Brain microvascular endothelial cell (primary cell): ENCODE results near the gene ENSA.
"Not testable (repeated sequence)": the region's sequence is repeated elsewhere in the genome, so short reads cannot be mapped to it uniquely, and the experiment has no call there.

ENCODE experiments used
- DNase-seq: peaks from one replicate; pipeline ENCODE4 v3.0.0-alpha.2; 2020
- H3K27ac ChIP-seq: fragments of 250-450 bp; sonication (Bioruptor Pico); 2 replicates; pipeline ENCODE4 v1.5.1; 2020; ENCODE audit warnings: mild to moderate bottlenecking, moderate library complexity
- H3K27me3 ChIP-seq: fragments of 250-450 bp; sonication (Bioruptor Pico); replicated peaks from 2 replicates; pipeline ENCODE4 v1.5.1; 2020; ENCODE audit warnings: mild to moderate bottlenecking
- H3K36me3 ChIP-seq: fragments of 250-450 bp; sonication (Bioruptor Pico); replicated peaks from 2 replicates; pipeline ENCODE4 v1.5.1; 2020; ENCODE audit warnings: mild to moderate bottlenecking
- H3K4me3 ChIP-seq: 2 replicates; pipeline ENCODE4 v1.5.1; 2011; ENCODE audit warnings: low read depth, mild to moderate bottlenecking, control low read depth, low read length, moderate library complexity
- in situ Hi-C: cut with HindIII; loops from 2 replicates; pipeline ENCODE4 v1.10.0; 2017; ENCODE audit warnings: low sequenced_read_pairs, low pct_ligation_motif_present
- TF ChIP-seq, protein P1 (sequence below): IDR thresholded peaks from 2 replicates; pipeline ENCODE4 v1.5.1; 2011; ENCODE audit warnings: low read depth, mild to moderate bottlenecking, moderate library complexity, low read length, control low read depth, inconsistent platforms; ENCODE audit errors: missing control alignments

The ENSA gene

DNA sequence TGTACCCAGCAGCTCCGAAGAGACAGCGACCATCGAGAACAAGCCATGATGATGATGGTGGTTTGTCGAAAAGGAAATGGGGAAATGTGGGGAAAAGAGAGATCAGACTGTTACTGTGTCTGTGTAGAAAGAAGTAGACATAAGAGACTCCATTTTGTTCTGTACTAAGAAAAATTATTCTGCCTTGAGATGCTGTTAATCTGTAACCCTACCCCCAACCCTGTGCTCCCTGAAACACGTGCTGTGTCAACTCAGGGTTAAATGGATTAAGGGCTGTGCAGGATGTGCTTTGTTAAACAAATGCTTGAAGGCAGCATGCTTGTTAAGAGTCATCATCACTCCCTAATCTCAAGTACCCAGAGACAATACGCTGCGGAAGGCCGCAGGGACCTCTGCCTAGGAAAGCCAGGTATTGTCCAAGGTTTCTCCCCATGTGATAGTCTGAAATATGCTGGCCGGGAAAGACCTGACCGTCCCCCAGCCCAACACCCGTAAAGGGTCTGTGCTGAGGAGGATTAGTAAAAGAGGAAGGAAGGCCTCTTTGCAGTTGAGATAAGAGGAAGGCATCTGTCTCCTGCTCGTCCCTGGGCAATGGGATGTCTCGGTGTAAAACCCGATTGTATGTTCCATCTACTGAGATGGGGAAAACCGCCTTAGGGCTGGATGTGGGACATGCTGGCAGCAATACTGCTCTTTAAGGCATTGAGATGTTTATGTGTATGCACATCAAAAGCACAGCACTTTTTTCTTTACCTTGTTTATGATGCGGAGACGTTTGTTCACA lies 5.6 kb upstream of the ENSA start:
- not testable (repeated sequence) for H3K36me3 ChIP-seq, H3K27me3 ChIP-seq, DNase-seq, H3K27ac ChIP-seq, H3K4me3 ChIP-seq
- in situ Hi-C loops = loop anchor here (25.0 kb wide), 1 partner anchor 177 kb away; the partner anchor contains the start of gene CTSK

DNA sequence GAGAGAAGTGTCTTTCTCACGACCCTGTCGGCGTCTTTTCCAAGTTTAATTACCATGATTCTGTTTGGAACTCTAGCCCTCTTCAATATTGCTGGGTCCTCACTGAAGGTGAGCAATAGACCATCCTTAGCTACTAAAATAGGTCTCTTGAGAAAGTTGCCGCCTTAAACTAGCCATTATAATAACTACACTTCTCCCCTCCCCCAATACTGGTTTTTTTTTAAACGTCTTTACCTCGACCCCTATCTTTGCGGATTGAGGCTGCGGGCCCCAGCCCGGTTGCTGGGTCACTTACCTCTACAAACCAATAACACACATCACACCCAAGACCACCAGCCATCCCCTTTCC lies 672 bp downstream of the ENSA start:
- Histone ChIP-seq H3K36me3 (peaks cover 26% of the 10 kb centered on the region), H3K4me3 (peak overlapping the region; percentile 84), H3K27ac (peak overlapping the region; percentile 92), H3K27me3 (no peaks in the 10 kb centered on the region)
- DNase-seq = no peak
- in situ Hi-C loops = loop anchor here (25.0 kb wide), 1 partner anchor 184 kb away; the partner anchor contains the start of gene CTSK
- TF ChIP-seq, protein P1, sequence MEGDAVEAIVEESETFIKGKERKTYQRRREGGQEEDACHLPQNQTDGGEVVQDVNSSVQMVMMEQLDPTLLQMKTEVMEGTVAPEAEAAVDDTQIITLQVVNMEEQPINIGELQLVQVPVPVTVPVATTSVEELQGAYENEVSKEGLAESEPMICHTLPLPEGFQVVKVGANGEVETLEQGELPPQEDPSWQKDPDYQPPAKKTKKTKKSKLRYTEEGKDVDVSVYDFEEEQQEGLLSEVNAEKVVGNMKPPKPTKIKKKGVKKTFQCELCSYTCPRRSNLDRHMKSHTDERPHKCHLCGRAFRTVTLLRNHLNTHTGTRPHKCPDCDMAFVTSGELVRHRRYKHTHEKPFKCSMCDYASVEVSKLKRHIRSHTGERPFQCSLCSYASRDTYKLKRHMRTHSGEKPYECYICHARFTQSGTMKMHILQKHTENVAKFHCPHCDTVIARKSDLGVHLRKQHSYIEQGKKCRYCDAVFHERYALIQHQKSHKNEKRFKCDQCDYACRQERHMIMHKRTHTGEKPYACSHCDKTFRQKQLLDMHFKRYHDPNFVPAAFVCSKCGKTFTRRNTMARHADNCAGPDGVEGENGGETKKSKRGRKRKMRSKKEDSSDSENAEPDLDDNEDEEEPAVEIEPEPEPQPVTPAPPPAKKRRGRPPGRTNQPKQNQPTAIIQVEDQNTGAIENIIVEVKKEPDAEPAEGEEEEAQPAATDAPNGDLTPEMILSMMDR = no peak

DNA sequence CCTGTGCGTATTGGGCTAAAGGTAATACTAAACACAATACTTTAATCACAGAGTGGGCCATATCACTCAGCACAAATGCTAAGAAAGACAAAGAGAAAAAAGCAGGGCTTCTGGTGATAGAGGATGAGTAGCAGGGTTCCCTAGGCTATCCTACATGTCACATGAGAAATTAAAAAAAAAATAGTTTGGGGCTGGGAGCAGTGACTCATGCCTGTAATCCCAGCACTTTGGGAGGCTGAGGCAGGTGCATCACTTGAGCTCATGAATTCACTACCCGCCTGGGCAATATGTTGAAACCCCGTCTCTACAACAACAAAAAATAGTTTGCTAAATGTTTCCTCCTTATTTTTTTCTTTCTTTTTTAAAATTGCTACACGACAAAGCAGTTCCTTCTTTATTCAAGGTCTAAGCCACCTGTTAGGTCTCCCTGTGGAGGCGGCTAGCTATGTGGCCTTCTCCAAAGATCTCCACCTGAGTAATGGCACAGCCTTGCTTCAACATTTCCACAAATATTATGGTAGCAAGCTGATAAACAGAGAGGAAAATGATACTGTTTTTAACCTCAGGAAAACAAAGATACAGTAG lies 1.5 kb downstream of the ENSA start:
- peaks cover 28% of the 10 kb centered on the region for H3K36me3 ChIP-seq
- TF ChIP-seq, protein P1 = no peak
- in situ Hi-C loops = loop anchor here (25.0 kb wide), 1 partner anchor 184 kb away; the partner anchor contains the start of gene CTSK
- DNase-seq = no peak
- no peak overlapping the region for H3K27ac ChIP-seq
- no peaks in the 10 kb centered on the region for H3K27me3 ChIP-seq
- H3K4me3 ChIP-seq = peak overlapping the region; percentile 84

DNA sequence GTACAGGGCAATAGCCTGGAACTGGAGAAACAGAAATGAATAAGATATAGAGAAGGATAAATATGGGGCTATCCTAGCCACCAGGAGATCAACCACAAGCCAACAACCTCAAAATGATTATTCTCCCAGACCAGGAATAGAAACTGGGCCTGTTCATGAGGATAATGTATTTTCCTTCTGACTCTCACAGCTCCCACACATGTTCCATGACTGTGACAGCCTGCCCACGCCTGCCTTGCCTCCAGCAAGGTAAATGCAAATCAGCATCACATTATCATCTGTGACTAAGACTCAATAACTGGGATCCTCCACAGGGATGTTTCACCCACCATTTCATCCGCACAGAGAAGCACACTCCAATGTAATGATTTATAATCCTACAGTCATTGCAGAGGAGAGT lies 3.3 kb downstream of the ENSA start:
- Histone ChIP-seq H3K36me3 (peaks cover 28% of the 10 kb centered on the region), H3K27ac (no peak overlapping the region), H3K27me3 (no peaks in the 10 kb centered on the region), H3K4me3 (no peak overlapping the region)
- in situ Hi-C loops = loop anchor here (25.0 kb wide), 1 partner anchor 186 kb away; the partner anchor contains the start of gene CTSK
- TF ChIP-seq, protein P1 = no peak
- no peak for DNase-seq

DNA sequence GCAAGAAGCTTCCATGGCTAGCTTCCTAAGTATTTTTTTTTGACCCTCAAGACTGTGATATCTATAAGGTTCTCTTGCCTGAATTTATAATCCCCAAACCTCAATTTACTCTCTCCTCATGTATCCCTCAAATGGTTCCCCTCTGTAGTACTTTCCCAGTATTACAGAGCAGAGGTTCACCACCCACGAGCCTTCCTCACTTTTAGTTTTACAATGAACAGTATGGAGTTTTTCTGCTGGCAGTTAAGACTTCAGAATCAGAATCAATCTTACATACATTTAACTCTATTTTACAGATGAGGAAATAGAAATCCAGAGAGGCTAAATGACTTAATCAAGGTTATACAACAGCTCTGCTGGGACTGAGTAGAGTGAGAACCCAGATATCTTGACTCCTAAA lies 4.9 kb downstream of the ENSA start:
- H3K27ac ChIP-seq, H3K27me3 ChIP-seq, in situ Hi-C loops, DNase-seq, H3K4me3 ChIP-seq: not testable (repeated sequence)
- peaks cover 33% of the 10 kb centered on the region for H3K36me3 ChIP-seq

DNA sequence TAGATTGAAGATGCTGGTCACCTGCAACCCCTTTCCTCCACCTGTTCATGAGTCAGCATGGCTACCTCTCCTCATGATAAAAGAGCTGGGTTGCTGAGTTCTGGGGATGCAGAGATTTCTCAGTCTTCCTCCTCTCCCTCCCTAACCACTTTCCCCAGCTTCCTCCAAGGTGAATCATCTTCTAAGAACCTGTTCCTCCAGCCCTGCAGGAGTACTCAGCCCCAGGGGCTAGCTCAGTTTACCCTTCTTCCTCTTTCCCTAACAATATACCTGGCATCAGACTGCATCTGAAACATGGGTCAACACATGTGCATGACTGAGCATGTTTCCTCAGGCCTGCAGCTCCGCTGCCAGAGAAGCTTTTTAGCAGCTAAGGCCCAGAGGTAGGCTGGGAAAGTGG lies 5.3 kb downstream of the ENSA start:
- peaks cover 33% of the 10 kb centered on the region for H3K36me3 ChIP-seq
- H3K27ac ChIP-seq, in situ Hi-C loops, DNase-seq, H3K4me3 ChIP-seq, H3K27me3 ChIP-seq: not testable (repeated sequence)

DNA sequence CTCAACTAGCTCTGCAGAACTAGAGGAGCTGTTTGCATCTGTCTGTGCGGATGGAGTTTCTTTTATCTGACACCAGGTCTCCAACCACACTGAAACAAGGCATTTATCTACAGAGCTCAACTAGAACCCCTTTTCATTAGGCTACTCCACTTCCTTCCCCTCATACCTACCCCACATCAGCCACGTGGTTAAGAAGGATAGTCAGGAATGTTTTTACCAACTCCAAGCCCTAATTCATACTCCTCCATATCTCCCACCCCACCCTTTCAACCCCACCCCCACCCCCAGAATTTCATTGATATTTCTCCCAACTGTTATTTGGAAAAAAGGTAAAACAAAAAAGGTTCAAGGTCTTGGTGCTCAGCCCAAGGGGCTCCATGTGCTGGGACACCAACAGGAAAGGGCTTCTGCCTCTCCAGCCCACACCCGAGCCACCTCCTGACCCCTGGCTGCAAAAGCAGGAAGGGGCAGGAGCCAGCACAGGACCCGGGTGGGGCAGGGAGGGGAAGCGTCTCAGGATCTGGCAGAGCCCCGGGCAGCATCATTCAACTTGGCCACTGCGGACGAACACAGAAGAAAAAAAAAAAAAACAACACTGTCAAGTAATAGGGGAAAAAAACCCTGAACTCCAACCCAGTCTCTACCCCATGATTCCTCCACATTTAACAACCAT lies 7.0 kb downstream of the ENSA start:
- TF ChIP-seq, protein P1 = no peak
- Histone ChIP-seq H3K27me3 (no peaks in the 10 kb centered on the region), H3K27ac (no peak overlapping the region), H3K36me3 (peaks cover 37% of the 10 kb centered on the region), H3K4me3 (no peak overlapping the region)
- in situ Hi-C loops = no loop called here
- no peak for DNase-seq
